SH-SY5Y (cell line): ENCODE data around the gene PRR12.

Experiments
- GATA2 ChIP-seq: IDR thresholded peaks from 2 replicates; pipeline ENCODE4 v1.6.1; 2011; ENCODE audit warnings: mild to moderate bottlenecking, low read depth, low read length
- GATA3 ChIP-seq: IDR thresholded peaks from 2 replicates; pipeline ENCODE4 v1.6.1; 2011; ENCODE audit warnings: low read depth, mild to moderate bottlenecking, low read length, moderate library complexity

The PRR12 gene

DNA sequence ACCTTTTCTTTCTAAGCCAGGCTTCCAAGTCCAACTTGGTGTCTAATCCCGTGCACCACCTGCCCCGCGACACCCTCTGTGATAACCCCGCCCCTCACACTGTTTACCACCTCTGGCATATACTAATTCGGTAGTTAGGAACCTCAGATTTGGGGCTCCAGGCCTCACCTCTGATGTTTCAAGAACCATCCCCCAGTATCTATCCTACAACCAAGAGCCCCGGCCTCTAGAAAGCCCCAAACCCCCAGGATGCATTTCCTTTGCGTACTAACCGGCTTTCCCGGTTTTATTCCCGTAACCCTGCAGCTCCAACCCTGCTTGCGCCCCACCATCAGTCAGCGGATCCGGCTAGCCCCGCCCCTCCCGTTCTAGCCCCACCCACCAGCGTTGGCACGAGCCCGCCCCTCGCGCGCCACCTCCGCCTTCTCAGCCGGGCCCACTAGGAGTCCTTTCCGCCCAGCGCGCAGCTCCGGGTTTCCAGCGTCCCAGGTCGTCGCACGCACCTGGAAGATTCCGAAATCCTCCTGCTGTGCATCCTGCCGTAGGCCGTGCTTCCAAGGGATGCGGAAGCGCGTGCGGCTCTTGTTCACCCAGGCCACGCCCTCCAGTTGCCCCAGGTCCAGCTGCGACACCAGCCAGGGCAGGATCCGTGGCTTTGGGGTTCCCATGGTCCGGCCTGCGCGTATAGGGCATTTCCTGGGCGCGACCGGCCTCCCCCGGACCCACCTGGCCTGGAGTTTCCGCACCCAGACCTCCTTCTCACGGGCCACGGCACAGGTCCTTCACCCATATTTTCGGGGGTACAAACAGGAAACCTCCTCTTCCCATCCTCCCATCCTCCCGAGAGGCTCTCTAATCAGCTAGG lies 73.4 kb downstream of the PRR12 start:
- TF ChIP-seq GATA3: no peak
- TF ChIP-seq GATA2: no peak

DNA sequence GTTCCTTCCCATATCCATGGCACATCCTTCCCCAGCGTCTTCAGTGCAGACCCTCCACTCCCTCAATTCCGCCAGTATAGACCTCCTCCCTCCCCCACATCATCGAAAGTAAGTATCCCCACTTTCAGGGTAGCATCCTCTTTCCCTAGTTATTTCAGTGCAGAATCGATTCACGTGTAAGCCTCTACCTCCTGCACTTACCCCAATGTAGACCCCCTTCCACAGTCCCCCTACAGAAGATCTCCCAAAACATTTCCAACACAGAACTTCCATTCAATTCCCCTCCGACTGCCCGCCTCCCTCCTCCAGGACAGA lies 74.0 kb downstream of the PRR12 start:
- TF ChIP-seq GATA2 (no peak), GATA3 (no peak)

DNA sequence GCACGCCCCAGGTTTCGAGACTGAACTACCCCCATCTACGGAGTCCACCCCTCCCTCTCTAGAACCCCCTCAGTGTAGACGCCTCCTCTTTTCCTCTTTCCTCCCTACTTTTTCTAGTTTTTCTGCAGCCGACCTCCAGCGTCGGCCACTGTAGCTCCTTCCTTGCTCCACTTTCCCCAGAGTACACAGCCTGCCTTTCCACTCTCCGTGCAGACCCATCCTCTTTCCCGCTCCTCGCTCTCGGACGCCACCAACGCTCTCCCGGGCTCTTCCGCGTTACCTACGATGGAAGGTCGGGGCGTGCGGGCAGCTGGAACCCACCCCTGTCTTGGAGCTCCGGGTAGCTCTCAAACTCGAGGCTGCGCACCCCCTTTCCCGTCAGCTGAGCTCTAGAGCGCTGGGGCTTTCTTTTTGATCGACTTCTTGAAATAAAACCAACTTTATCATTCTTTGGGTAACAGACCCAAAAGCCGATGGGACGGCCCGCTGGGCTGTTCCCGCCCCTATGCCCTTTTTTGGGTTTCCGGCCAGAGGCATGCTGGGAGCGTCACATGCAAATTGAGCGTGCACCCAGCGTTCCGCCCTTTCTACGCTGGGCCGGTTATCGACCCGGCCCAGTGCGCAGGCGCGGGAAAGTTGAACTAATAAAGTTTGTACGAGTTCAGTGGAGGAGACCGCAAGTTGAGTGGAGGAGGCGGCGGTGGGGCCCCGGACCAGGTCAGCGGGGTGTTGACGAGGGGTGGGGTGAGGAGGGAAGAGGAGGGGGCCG lies 74.6 kb downstream of the PRR12 start, which contains the start of the genes BCL2L12 and IRF3:
Gene BCL2L12 (plus strand): TSS at position 583 of the 769 bp plus-strand sequence. CDS start 760 bp downstream, outside the sequence.
Gene IRF3 (minus strand): TSS at position 507 of the 769 bp plus-strand sequence. CDS start 1,019 bp downstream, outside the sequence.
- no peak; the same call in 1 of the 2 replicates for TF ChIP-seq GATA2
- TF ChIP-seq GATA3: no peak

DNA sequence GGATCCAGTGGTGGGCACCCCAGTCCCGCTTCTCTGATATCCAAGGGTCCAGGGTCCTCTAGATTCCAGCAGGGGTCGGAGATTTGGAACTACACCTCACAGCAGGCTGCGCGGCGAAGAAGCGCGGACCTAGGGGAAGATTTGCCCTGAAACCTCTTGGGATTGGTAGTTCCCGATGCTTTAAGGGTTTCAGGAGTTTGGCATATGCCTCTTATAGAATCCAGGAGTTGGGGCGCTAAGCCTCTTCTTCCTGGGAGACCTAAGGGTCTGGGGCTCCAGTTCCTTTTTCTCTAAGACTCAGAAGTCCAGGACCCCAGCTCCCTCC lies 75.1 kb downstream of the PRR12 start:
- TF ChIP-seq GATA3: no peak
- no peak for TF ChIP-seq GATA2

DNA sequence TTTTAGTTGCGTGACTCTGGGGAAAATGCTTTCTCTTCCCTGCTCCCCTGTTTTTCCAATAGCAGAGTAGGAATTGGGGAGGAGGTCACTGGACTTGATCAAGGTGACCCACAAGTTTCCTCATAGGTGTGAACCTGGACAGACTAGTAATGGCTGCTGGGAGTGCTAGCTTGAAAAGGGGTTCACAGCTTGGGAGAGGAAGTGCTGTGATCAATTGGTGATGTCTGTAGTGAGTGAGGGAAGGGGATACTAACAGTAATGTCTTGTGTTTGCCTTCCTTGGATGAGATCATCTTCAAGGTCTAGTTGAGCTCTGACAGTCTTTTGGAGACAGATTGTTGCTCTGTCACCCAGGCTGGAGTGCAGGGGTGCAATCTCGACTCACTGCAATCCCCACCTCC lies 76.5 kb downstream of the PRR12 start:
- TF ChIP-seq GATA3: no peak
- no peak for TF ChIP-seq GATA2

DNA sequence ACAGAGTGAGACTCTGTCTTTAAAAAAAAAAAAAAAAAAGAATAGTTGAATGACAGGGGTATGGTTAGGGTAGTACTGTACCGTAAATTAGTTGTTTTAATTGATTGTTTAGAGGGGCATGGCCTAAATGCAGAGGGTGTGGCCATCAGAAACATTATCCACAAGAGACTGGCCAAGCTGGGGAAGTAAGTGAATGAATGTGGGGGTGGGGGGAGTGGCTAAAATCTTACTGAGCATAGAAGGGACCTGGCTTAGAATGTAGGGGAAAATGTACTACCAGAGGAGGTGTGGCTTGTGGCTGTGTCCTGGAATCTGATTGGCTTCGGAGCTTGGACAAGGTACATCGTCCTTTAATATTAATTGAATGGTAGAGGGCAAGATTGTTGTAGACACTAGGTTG lies 78.5 kb downstream of the PRR12 start:
- TF ChIP-seq GATA3 (no peak), GATA2 (no peak)

DNA sequence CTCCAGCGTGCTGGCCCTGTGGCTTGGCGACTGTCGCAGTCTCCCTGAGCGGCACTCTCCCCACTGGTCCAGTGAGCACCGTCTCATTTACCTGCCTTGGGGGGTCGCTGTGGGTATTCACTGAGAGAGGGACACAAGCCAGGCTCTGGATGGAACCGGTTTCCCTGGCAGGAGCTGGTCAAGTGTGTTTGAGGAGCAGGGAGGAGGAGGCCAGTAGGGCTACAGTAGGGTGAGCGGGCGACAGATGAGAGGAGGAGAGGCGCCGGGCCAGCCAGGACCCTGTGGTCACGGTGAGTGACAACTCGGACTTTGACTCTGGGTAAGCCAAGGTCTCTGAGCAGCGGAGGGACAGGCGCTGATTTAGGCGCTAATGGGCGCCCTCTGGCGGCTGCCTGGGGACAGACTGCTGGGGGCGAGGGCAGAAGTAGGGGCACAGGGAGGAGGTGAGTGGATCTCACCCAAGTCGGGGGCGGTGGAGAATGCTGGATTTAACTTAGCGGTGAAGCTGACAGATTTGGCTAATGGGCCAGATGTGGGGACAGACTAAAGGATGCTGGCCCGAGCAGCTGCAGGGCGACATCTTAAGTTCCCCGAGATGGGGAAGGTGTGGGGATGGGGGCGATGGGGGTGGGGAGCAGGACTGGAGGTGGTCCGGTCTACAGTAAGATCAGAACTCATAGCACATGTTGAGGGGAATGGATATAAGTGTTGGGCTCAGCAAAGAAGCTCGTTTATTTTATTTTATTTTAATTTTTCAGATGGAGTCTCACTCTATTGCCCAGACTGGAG lies 81.3 kb downstream of the PRR12 start:
- TF ChIP-seq GATA3: no peak
- no peak; the same call in 1 of the 2 replicates for TF ChIP-seq GATA2
